NCI-H524 treated with DMSO at 0.1 percent for 48 hours (cell line): ENCODE measurements around the gene CPE.
"Not testable (repeated sequence)": the region's sequence is repeated elsewhere in the genome, so short reads cannot be mapped to it uniquely, and the experiment has no call there.

Experiments
- DNase-seq: peaks from one replicate; lab custom pipeline; 2025; lab: John Stamatoyannopoulos, UW

The CPE gene

DNA sequence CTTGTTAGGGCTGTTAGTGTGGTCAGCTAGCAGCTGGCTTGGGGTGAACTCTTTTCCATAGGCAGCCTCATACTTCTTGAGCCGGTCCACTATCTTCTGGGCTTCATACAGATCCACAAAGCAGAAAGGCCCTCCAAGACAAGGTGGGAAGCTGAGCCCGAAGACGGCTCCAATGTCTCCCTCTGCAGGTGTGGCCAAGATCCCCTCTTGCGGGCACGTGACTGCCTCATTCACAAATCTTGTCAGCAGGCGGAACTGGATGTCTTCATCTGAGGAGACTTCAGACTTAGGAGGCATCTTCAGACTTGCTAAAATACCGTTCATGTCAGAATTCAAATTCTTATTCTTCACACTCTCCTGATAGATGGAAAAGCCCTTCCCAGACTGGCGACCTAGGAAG is 25.3 kb downstream of the CPE start:
- no peak for DNase-seq

DNA sequence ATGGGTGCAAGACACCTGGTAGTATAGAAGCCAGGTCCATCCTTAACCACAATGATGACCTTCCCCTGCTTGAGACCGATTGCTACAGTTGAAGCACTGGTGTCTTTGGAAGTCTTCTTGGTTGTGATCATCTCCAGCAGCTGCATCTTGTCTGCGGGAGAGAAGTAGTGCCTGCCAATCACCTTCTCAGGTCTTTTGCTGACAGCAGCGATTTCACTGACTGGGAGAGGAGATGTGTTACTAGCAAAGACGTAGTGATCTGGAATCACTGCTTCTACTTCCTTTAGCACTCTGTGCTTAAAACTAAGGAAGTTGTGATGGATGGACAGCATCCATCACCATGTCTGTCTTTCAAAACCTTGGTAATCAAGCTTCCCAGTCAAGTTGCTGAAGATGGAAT is 25.9 kb downstream of the CPE start:
- no peak for DNase-seq

DNA sequence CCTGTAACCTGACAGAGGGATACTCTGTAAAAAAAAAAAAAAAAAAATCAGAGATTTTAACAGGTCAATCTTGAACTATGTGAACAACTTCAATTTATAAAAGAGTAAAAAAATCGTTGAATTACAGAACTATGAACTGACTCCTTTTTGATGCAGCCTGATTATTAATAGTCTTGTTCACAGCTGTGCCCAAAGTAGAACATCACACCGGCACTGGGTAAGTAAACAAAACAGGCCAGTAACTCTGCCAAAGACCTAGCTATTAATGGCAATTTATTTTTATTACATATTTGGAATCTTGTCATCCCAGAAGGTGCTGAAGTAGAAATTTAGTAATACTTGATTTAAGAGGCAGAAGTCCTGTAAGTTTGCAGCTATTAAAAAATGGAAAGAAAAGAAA is 31.4 kb downstream of the CPE start:
- DNase-seq, result no peak

DNA sequence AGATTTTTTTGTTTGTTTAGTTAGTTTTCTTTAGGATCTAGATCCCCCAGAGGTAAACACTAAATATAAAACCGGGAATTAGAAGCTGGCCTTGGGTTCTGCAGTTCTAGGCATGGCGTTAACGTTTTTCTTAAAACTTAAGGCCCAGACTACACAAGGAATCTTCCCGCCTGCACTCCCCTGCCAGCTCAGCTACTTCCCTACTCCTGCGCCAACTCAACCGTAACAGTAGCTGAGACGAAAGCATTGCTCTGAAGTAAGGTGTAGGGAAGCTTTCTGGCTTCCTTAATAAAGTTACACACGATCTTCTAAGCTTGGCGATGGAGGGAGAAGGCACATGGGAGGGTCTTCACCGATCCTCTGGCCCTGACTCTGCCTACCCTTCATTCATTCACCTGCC is 37.1 kb downstream of the CPE start:
- no peak for DNase-seq

DNA sequence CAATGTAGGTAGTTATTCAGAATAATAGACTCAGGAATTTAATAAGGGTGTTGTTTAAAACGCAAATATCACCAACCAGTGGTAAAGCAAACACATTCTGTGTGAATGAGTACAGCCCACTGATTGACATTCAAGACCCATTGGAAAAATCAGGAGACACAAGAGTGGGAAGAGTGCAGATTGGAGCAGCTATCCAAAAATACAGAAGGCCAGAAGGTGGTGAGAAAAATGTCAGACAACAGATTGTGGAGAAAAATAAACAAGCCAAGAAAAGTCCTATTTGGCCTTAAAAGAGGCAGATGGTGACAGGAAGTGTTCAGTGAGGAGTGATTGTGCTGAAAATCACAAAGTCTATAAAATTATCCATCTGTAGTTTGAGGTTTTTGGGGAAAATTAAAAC is 39.3 kb downstream of the CPE start:
- no peak for DNase-seq

DNA sequence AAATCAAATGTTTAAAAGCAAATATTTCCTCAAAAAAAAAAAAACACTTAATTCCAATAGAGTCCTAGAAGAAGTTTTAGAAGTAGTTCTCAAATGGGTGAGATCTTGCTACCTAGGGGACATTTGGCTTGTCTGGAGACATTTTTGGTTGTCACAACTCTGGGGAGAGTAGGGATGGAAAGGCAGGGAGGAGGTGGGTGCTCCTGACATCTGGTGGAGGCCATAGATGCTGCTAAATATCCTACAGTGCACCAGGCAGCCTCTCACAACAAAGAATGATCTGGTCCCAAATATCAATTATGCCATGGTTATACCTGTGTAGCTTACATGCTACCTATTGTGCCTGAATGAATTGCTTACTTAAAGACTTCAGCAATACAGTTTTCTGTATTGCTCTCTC is 46.8 kb downstream of the CPE start:
- DNase-seq, result no peak

DNA sequence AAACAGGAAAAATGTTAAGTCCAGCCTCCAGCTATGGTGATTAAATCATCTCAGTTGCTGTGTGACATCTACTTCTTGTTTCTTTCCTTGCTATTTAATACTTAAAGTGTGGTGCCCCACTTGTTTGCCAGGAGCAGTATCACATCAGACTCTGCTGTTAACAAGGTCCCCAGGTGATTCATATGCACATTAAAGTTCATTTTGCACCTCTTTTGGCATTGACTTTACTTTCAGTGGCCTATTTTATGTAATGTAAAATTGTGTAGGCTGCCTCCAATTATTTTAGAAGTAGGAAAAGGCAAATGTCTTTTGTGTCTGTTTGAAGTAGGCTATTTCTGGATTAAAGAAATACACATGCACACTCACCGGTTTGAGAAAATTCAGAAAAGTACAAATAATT is 47.5 kb downstream of the CPE start:
- no peak for DNase-seq

DNA sequence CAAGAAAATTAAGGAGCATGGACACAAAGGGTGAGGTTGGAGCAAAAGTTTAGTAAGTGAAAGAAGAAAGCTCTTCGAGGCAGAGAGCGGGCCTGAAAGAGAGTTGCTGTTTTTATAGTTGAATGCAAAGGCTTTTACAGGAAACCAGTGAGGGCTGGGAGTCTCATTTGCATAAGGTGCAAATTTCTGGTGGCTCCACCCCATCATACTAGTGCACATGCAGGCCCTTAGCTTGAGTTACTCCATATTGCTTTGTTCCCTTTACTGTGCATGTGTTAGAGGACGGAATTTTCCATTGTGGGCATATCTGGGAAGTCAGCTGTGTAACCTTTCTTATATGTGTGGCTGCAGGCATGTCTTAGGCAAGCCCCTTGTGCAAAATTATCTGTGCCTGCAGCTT is 48.0 kb downstream of the CPE start:
- no peak for DNase-seq

DNA sequence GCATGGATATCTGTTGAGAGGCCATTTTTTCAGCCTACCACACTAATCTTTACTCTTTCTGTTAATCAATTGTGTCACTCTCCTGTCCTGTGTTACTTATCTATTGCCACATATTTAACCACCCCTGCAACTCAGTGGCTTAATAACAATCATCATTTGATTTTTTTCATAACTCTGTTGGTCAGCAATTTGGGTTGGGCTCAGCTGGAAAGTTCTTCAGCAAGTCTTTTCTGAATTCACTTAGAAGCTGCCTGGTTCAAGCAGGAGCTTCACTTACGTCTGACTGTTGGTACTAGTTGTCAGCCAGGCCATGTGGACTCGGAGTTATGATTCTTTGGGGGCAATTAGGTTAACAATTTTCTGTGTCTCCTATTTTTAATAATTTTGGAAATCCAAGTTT is 50.1 kb downstream of the CPE start:
- no peak for DNase-seq

DNA sequence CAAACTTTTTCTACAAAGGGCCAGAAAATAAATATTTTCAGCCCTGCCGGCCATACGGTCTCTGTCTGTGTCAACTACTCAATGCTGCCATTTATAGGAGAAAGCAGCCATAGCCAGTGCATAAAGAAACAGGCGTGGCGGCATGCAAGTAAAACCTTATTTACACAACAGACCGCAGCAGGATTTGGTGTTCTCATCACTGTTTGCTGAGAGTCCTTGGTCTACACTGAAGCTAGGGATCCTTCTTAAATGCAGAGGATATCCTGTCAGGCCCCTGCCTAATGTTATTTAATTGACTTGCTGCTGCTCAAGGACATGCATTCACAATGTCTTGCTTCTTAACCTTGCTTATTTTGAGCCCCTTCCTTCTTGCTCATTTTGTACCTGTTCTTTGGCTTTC is 54.7 kb downstream of the CPE start:
- DNase-seq, result no peak

DNA sequence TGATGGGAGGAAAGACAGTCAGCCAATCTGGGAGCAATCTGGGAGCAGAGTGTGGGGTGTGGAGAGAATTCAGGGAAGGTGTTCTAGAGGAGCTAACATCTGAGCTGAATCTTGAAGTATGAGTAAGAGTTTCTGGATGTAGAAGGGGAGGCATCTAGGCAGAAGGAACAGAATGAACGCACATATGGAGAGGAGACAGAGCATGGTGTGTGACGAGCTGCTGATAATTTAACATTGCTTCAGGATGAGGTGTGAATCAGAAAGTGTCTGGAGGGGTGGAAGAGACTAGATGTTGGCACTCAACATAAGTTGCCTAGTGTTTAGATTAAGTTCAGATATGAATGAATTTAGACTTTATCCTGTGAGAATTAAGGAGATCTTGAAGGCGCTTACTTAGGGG is 58.9 kb downstream of the CPE start:
- DNase-seq, result no peak

DNA sequence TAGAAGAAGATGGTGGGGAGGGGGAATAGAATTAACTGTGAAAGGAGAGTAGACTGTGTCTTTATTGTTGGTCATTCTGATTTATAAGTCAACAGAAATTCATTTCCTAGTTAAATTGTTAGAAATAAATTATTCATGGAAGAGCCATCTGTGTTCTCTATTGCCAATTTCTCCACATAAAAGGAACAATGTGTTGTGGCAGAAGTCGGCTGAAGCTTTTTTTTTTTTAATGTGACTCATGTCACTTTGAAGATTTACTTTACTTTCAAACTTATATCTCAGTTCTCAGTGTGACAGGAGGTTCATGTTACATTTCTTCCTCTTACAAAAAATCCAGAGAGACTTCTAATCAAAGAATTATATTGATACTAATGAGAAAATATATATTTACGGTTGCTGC is 60.5 kb downstream of the CPE start:
- DNase-seq, result no peak

DNA sequence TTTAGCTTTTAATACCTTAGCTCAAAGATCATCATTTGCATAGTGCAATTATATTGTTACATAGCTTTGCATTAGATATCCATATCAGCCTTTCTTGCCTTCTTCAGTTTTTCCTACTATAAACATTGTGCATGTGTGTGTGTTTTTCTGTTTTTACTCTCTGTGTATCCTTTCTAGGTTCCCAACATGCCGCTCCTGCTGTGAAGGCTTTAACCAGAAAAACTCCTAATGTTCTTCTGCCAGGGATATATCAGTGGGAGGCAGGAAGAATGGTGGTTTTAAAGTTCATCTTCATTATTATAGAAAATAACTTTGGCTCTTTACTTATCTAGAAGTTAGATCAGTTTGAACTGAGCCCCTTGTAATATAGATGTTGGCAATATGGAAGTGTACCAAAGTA is 61.2 kb downstream of the CPE start:
- DNase-seq, result no peak

DNA sequence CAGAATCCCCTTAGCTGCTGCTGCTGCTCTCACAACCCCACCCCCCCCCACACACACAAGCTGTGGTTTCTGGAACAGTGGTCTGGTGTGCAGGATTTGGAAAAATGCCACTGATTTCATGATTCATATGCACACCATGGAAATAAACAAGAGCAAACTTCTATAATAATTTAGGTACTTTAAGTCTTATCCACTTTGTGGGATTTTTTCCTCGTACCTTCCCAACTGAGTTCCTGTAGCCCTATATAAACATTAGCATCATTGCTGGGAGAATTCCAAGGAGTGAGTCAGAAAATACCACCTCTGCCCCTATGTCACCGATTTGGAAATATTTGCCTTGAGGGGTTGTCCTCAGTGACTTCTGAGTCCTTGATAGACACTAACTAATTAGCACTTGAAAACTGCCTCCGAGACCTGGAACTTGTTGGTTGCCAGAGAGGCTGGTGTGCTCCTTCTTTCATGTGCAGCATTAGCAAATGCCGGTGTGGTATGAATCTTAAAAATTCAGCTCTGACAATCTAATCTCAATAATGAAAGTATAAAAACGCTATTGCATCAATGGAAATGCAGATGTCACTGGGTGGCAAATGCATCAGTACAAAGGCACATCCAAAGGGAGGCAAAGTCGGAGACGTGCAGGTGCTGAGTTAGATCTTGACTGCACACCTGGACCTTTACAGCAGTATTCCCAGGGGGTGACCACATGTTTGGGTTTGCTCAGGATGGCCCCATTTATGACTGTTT is 61.8 kb downstream of the CPE start:
- no peak for DNase-seq

DNA sequence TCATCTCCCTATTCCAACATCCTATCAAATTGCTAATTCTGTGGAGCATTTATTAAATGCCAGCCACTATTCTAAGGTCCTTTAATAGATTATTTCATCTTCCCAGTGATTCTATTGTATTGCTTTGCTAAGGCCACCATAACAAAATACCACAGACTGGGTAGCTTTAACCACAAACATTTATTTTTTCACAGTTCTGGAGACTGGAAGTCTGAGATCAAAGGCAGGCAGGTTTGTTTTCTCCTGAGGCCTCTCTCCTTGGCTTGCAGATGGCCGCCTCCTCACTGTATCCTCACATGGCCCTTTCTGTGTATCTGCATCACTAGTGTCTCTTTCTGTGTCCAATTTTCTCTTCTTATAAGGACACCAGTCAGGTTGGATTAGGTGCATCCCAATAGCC is 64.5 kb downstream of the CPE start:
- no peak for DNase-seq

DNA sequence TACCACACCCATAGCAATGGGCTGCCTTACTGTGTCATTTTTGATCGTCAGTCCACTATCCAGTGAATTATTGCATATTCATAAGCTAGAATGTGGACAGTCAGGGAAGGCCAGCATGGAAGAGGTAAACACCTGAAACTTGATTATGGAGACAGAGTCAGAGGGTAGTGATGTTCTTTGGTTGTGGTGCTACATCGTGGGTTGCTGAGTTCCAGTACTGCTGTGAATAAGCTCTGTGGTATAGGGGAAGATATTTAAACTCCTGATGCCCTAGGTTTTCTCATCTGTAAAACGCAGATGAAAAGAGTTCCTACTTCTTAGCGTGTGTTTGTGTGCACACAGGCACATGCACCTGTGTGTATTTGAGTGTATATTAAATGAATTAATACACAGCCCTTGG is 69.9 kb downstream of the CPE start:
- no peak for DNase-seq

DNA sequence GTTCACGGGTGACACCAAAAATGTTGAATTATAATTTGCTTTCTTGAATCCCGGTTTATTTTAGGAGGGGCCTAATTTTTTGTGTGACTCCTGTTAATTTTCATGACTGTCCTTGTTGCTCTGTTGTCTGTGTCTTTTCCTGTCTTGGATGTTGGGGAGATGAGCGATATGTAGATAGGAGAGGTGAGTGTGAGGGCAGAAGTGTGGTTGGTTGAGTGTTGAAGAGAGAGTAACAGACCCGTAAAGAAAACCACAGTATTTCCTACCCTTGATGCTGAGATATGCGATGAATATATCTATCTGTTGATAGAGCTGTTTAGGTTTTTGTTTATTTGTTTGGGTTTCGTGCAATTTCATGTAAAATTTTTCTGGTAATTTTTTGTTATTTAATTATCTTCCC is 70.5 kb downstream of the CPE start:
- no peak for DNase-seq

DNA sequence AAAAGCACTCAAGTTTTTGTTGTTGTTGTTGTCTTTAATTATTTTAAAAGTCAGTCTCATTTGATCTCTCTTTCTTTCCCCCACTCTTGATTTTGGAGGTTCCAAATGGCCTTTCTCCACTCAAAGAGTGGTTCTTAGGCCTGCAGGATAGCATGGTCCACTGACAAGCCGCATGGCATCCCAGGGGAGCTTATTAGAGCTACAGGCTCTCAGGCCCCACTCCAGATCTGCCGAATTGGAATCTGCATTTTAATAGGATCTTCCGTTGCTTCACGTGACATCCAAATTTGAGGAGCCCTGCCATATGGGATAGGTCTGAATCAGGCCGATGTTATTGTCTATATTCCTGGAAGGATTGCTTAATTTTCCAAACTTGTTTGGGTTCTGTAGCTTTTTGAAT is 72.1 kb downstream of the CPE start:
- peak; percentile 64 for DNase-seq

DNA sequence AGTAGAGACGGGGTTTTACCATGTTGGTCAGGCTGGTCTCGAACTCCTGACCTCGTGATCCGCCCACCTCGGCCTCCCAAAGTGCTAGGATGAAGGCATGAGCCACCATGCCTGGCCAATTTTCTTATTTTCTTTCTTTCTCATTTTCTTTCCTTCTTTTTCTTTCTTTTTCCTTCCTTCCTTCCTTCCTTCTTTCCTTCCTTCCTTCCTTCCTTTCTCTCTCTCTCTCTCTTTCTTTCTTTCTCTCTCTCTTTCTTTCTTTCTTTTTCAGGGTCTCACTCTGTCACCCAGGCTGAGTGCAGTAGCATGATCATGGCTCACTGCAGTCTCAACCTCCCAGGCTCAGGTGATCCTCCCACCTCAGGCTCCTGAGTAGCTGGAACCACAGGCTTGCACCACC is 74.3 kb downstream of the CPE start:
- not testable (repeated sequence) for DNase-seq

DNA sequence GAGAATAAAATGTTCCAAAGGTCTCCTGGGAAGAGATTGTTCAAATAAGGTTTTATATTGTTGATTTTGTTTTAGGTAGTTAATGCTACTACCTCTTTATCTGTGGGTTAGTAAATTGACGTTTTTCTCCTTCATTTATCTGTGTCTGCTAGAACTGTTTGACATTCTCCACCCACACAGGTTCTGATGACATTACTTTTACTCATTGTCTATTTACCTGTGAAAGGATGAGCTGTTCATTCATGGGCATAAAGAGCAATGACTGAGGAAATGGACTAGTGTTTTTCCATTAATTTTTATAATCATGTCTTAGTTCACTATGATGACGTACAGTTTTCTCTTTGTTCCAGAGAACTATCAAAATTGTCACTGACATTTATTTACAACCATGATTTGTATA is 75.6 kb downstream of the CPE start:
- no peak for DNase-seq

DNA sequence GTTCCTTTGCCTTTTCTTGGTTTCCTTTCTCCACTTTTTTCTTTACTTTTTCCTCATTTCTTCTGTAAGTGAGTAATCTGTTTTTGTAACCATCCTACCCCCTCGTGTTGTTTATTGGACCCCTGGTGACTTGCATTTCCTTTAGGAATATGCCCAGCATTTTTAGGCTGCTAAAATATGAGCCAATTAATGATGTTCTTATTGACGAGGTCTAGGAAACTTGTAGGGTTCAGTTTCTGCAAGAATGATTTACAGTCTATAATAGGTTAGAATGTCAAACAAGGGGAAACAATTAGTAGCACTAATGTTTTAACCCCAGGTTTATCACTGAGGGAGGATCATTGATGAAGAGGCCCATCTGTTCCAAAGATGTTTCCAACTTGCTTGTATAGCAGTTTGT is 79.0 kb downstream of the CPE start:
- peak; percentile 57 for DNase-seq

DNA sequence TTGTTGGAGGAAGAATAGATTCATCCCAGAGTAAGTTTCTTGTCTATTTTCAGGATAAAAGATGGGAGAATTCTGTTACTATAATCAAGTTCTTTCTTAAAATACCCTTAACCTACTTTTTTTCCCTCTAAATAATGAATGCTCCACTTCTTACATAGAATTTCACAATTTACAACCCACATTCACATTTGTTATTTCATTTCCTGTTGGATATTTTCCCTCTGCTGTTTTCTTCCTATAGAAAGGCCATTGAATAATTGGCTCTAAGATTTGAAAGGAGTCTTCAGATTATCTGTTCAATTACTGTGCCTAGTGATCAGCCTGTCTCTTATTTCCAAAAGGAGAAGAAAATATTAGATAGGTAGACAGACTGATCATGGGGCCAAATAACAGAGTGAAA is 79.7 kb downstream of the CPE start:
- no peak for DNase-seq

DNA sequence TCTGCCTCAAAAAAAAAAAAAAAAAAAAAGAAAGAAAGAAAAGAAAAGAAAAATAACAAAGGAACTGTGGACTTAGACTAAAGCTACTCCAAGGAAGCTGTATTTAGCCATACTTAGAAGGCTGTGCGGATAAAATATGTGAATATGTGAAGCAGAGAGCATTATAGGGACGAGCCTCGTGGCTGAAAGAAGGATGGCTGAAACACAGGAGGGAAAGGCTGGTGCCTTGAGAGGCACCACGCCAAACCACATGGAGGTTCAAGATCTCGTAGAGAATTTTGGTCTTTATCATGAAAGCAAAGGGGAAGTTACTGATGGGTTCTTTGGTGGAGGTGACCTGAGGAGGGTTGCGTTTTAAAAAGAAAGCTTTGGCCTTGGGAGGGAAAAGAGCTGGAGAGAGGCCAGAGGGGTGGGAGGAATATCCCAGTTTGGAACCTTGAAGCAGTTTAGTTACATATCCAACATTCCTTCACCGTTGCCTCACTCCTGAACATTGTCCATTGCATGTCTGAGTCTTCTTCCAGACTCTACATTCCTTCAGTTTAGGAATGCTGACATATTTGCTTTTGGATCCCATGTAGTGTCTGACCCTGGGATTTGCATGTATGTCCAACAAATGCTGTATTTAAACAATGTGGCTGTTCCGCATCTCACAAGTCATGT is 82.5 kb downstream of the CPE start:
- DNase-seq, result no peak

DNA sequence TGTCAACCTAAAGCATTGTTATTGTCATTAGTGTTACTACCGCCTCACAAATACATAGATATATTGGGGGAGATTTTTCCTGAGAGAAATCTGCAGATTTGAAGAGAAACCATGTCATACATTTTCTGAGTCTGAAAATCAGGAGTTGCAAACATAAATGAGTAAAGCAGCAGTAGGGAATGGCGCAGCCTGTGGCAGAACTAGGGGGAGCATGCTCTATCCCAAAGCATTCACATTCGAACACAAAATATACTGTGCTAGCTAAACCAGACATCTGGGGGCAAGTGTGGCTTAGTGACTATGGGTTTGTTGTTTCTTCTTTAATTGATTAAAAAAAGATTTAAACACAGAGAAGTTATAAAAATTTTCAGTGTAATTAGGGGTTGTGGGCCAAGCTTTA is 83.2 kb downstream of the CPE start:
- no peak for DNase-seq
